Trophoblast cell (in vitro differentiated cells and primary cell): ENCODE results near the gene CEP104.

Experiments used
- DNase-seq, 2 donors: peaks; one replicate each; pipeline ENCODE4 v3.0.0-alpha.2; 2016
- H2AFZ ChIP-seq: 2 replicates; pipeline ENCODE4 v1.6.1; 2013; ENCODE audit warnings: low read length, moderate library complexity, mild to moderate bottlenecking; ENCODE audit not compliant: insufficient read depth, poor library complexity
- H2AK5ac ChIP-seq: 2 replicates; pipeline ENCODE4 v1.6.1; 2013; ENCODE audit warnings: mild to moderate bottlenecking, low read length
- H2BK120ac ChIP-seq: 2 replicates; pipeline ENCODE4 v1.6.1; 2013; ENCODE audit warnings: low read length, mild to moderate bottlenecking, moderate library complexity; ENCODE audit not compliant: insufficient read depth, poor library complexity
- H2BK12ac ChIP-seq: 2 replicates; pipeline ENCODE4 v1.6.1; 2013; ENCODE audit warnings: mild to moderate bottlenecking, low read length, moderate library complexity
- H2BK5ac ChIP-seq: 2 replicates; pipeline ENCODE4 v1.6.1; 2013; ENCODE audit warnings: low read length, low read depth, moderate library complexity, mild to moderate bottlenecking; ENCODE audit not compliant: poor library complexity
- H3K14ac ChIP-seq: 2 replicates; pipeline ENCODE4 v1.6.1; 2013; ENCODE audit warnings: mild to moderate bottlenecking, low read length
- H3K18ac ChIP-seq: 2 replicates; pipeline ENCODE4 v1.6.1; 2013; ENCODE audit warnings: mild to moderate bottlenecking, low read length
- H3K23ac ChIP-seq: 2 replicates; pipeline ENCODE4 v1.6.1; 2013; ENCODE audit warnings: low read length
- H3K27ac ChIP-seq: 2 replicates; pipeline ENCODE4 v1.5.1; 2013; ENCODE audit warnings: low read depth, mild to moderate bottlenecking, inconsistent platforms, low read length, moderate library complexity
- H3K27me3 ChIP-seq: 2 replicates; pipeline ENCODE4 v1.6.1; 2013; ENCODE audit warnings: inconsistent platforms, mild to moderate bottlenecking, low read length, moderate library complexity; ENCODE audit not compliant: insufficient read depth
- H3K36me3 ChIP-seq, 2 experiments: 1 replicate in 1 of 2; 2 replicates in 1 of 2; pipeline ENCODE4 v1.6.1; 2013; ENCODE audit warnings: low read length in 2 of 2, mild to moderate bottlenecking in 2 of 2, moderate library complexity in 1 of 2; ENCODE audit not compliant: insufficient read depth in 2 of 2, control insufficient read depth in 1 of 2
- H3K4ac ChIP-seq: 2 replicates; pipeline ENCODE4 v1.6.1; 2013; ENCODE audit warnings: low read depth, mild to moderate bottlenecking, low read length, moderate library complexity
- H3K4me1 ChIP-seq, 2 experiments: 1 replicate in 1 of 2; 2 replicates in 1 of 2; pipeline ENCODE4 v1.6.1; 2013; ENCODE audit warnings: low read length in 2 of 2, mild to moderate bottlenecking in 2 of 2, moderate library complexity in 1 of 2; ENCODE audit not compliant: insufficient read depth in 2 of 2, control insufficient read depth in 1 of 2
- H3K4me2 ChIP-seq: 2 replicates; pipeline ENCODE4 v1.6.1; 2013; ENCODE audit warnings: inconsistent platforms, mild to moderate bottlenecking, low read length, moderate library complexity
- H3K4me3 ChIP-seq: 2 replicates; pipeline ENCODE4 v1.5.1; 2013; ENCODE audit warnings: mild to moderate bottlenecking, low read depth, low read length, inconsistent platforms
- H3K79me1 ChIP-seq: one replicate; pipeline ENCODE4 v1.6.1; 2013; ENCODE audit warnings: low read length
- H3K79me2 ChIP-seq: 2 replicates; pipeline ENCODE4 v1.6.1; 2013; ENCODE audit warnings: low read length, mild to moderate bottlenecking; ENCODE audit not compliant: control insufficient read depth, insufficient read depth, poor library complexity
- H3K9ac ChIP-seq: 2 replicates; pipeline ENCODE4 v1.6.1; 2013; ENCODE audit warnings: mild to moderate bottlenecking, low read length
- H3K9me3 ChIP-seq: 2 replicates; pipeline ENCODE4 v1.6.1; 2013; ENCODE audit warnings: low read depth, mild to moderate bottlenecking, control low read depth, inconsistent platforms, low read length; ENCODE audit not compliant: insufficient read depth
- H4K12ac ChIP-seq: 2 replicates; pipeline ENCODE4 v1.6.1; 2013; ENCODE audit warnings: low read depth, mild to moderate bottlenecking, low read length, moderate library complexity
- H4K8ac ChIP-seq: 2 replicates; pipeline ENCODE4 v1.6.1; 2013; ENCODE audit warnings: low read depth, mild to moderate bottlenecking, low read length, moderate library complexity
- H4K91ac ChIP-seq: one replicate; pipeline ENCODE4 v1.6.1; 2013; ENCODE audit warnings: low read depth, mild to moderate bottlenecking, low read length, moderate library complexity
- WGBS: extraction: QIAGEN DNeasy Blood & Tissue Kit; methylation state at CpG from one replicate; pipeline ENCODE4 v1.1.7; 2013; ENCODE audit warnings: missing lambda C conversion rate; ENCODE audit not compliant: insufficient read length, insufficient coverage; ENCODE audit errors: extremely low coverage; 5-methylcytosine and 5-hydroxymethylcytosine counted together

The CEP104 gene

GRCh38 chr1:3838788-3839187, 18.2 kb downstream of the CEP104 start:
- Histone ChIP-seq H2BK5ac (no peak overlapping the region), H3K14ac (no peak overlapping the region), H3K27me3 (no peaks in the 10 kb centered on the region), H3K23ac (no peak overlapping the region), H4K12ac (no peak overlapping the region), H2AFZ (no peak overlapping the region), H3K36me3 (peaks cover 36 to 51% of the 10 kb centered on the region in 2 experiments), H4K91ac (no peak overlapping the region), H3K4ac (no peak overlapping the region), H3K79me1 (no peaks in the 10 kb centered on the region), H3K4me3 (no peak overlapping the region), H2AK5ac (no peak overlapping the region), H4K8ac (no peak overlapping the region), H3K18ac (no peak overlapping the region), H3K4me1 (no peaks in the 10 kb centered on the region), H3K9me3 (peaks cover 4% of the 10 kb centered on the region), H3K27ac (no peak overlapping the region), H3K4me2 (no peak overlapping the region), H2BK12ac (no peak overlapping the region), H3K79me2 (no peaks in the 10 kb centered on the region), H2BK120ac (no peak overlapping the region), H3K9ac (no peak overlapping the region)
- no CpG with 5 or more reads among the region's 11 CpGs for WGBS
- DNase-seq: no peak

- no peak overlapping the region for H3K27ac ChIP-seq
- no CpG with 5 or more reads among the region's 1 CpG for WGBS
- H3K4ac ChIP-seq: no peak overlapping the region
- no peak overlapping the region for H3K4me3 ChIP-seq
- no peak overlapping the region for H4K8ac ChIP-seq
- H3K18ac ChIP-seq: no peak overlapping the region
- H3K14ac ChIP-seq: no peak overlapping the region
- H2AK5ac ChIP-seq: no peak overlapping the region
- no peak overlapping the region for H2BK12ac ChIP-seq
- peaks cover 4% of the 10 kb centered on the region for H3K9me3 ChIP-seq
- H3K4me1 ChIP-seq: no peaks in the 10 kb centered on the region
- no peak overlapping the region for H4K12ac ChIP-seq
- no peak overlapping the region for H2AFZ ChIP-seq
- no peak overlapping the region for H3K9ac ChIP-seq
- H2BK120ac ChIP-seq: no peak overlapping the region
- H3K23ac ChIP-seq: no peak overlapping the region
- H3K27me3 ChIP-seq: no peaks in the 10 kb centered on the region
- DNase-seq: no peak
- H3K36me3 ChIP-seq: peaks cover 36 to 49% of the 10 kb centered on the region in 2 experiments
- no peak overlapping the region for H2BK5ac ChIP-seq
- H3K4me2 ChIP-seq: no peak overlapping the region
- no peaks in the 10 kb centered on the region for H3K79me2 ChIP-seq
- H4K91ac ChIP-seq: no peak overlapping the region
- H3K79me1 ChIP-seq: no peaks in the 10 kb centered on the region
Measured at GRCh38 chr1:3837685-3838084, 19.3 kb downstream of the CEP104 start.

DNA sequence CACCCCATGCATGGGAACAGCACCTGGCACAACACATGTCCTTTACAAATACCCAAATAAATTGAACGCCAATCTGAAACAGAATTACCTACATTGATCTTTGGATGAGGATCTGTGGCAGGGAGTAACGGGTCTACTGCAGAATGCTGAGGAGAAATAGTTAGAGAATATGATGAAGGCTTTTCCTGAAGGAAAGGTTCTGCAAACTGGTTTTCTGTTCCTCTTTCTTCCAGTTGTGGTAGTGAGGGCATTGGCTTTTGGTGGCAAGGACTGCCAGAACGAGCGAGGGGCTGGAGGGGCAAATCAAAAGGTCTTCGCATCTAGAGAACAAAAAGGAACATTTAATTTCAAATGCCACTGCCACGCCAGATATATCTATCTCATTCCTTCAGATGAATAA, 19.8 kb downstream of the CEP104 start:
- no peaks in the 10 kb centered on the region for H3K4me1 ChIP-seq
- no peak overlapping the region for H3K27ac ChIP-seq
- H3K4me3 ChIP-seq: no peak overlapping the region
- no peak overlapping the region for H3K4ac ChIP-seq
- no peak overlapping the region for H3K14ac ChIP-seq
- no peak overlapping the region for H3K18ac ChIP-seq
- H2BK5ac ChIP-seq: no peak overlapping the region
- no peaks in the 10 kb centered on the region for H3K27me3 ChIP-seq
- no peak overlapping the region for H4K12ac ChIP-seq
- no peak for DNase-seq
- no peak overlapping the region for H2AK5ac ChIP-seq
- H3K9ac ChIP-seq: no peak overlapping the region
- no peaks in the 10 kb centered on the region for H3K79me1 ChIP-seq
- H2AFZ ChIP-seq: no peak overlapping the region
- H3K36me3 ChIP-seq: peaks cover 36 to 50% of the 10 kb centered on the region in 2 experiments
- H3K79me2 ChIP-seq: no peaks in the 10 kb centered on the region
- no peak overlapping the region for H3K4me2 ChIP-seq
- H4K91ac ChIP-seq: no peak overlapping the region
- H4K8ac ChIP-seq: no peak overlapping the region
- H2BK12ac ChIP-seq: no peak overlapping the region
- no CpG with 5 or more reads among the region's 6 CpGs for WGBS
- no peak overlapping the region for H2BK120ac ChIP-seq
- H3K23ac ChIP-seq: no peak overlapping the region
- H3K9me3 ChIP-seq: peaks cover 4% of the 10 kb centered on the region

- no peak overlapping the region for H3K18ac ChIP-seq
- H3K27ac ChIP-seq: no peak overlapping the region
- no peaks in the 10 kb centered on the region for H3K79me1 ChIP-seq
- no peak for DNase-seq
- H3K4ac ChIP-seq: no peak overlapping the region
- no peak overlapping the region for H2BK120ac ChIP-seq
- no peak overlapping the region for H3K4me3 ChIP-seq
- H2AFZ ChIP-seq: no peak overlapping the region
- H2BK12ac ChIP-seq: no peak overlapping the region
- H3K27me3 ChIP-seq: no peaks in the 10 kb centered on the region
- H3K36me3 ChIP-seq: peaks cover 35 to 51% of the 10 kb centered on the region in 2 experiments
- no peak overlapping the region for H4K8ac ChIP-seq
- H4K12ac ChIP-seq: no peak overlapping the region
- H3K79me2 ChIP-seq: no peaks in the 10 kb centered on the region
- no peak overlapping the region for H3K4me2 ChIP-seq
- no CpG with 5 or more reads among the region's 11 CpGs for WGBS
- no peak overlapping the region for H2AK5ac ChIP-seq
- peaks cover 4% of the 10 kb centered on the region for H3K9me3 ChIP-seq
- H3K4me1 ChIP-seq: no peaks in the 10 kb centered on the region
- H2BK5ac ChIP-seq: no peak overlapping the region
- no peak overlapping the region for H4K91ac ChIP-seq
- no peak overlapping the region for H3K9ac ChIP-seq
- H3K14ac ChIP-seq: no peak overlapping the region
- H3K23ac ChIP-seq: no peak overlapping the region
Measured at GRCh38 chr1:3836421-3836820, 20.6 kb downstream of the CEP104 start.
